ENCODE data around the gene ADAM21.
"Not testable (repeated sequence)": the region's sequence is repeated elsewhere in the genome, so short reads cannot be mapped to it uniquely, and the experiment has no call there.

Gene ADAM21

DNA sequence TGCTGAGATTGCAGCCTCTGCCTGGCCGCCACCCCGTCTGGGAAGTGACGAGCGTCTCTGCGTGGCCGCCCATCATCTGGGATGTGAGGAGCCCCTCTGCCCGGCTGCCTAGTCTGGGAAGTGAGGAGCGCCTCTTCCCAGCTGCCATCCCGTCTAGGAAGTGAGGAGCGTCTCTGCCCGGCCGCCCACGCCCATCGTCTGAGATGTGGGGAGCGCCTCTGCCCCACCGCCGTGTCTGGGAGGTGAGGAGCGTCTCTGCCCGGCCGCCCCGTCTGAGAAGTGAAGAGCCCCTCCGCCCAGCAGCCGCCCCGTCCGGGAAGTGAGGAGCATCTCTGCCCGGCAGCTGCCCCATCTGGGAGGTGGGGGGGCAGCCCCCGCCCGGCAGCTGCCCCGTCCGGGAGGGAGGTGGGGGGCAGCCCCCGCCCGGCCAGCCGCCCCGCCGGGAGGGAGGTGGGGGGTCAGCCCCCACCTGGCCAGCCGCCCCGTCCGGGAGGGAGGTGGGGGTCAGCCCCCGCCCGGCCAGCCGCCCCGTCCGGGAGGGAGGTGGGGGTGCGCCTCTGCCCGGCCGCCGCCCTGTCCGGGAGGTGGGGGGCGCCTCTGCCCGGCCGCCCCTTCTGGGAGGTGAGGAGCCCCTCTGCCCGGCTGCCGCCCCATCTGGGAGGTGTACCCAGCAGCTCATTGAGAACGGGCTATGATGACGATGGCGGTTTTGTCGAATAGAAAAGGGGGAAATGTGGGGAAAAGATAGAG is 25.6 kb downstream of the ADAM21 start:
- DNase-seq: not testable (repeated sequence)

DNA sequence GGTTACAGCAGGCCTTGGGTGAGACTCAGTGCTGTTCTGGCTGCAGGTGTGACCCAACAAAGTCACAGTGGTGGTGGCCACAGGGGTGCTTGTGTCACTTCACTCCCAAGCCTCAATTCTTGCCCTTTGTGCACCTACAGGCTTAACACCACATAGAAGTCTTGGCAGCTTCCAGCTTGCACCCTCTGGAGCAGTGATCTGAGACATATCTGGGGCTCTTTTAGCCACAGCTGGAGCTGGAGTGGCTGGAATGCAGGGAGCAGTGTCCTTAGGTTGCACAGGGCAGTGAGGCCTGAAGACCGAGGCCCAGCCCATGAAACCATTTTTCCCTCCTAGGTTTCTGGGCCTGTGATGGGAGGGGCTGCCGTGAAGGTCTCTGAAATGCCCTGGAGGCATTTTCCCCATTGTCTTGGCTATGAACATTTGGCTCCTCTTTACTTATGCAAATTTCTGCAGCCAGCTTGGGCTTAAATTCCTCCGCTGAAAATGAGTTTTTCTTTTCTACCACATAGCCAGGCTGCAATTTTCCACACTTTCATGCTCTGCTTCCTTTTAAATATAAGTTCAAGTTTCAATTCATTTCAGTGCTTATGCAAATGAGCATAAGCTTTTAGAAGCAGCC is 37.7 kb downstream of the ADAM21 start:
- DNase-seq: no peak

DNA sequence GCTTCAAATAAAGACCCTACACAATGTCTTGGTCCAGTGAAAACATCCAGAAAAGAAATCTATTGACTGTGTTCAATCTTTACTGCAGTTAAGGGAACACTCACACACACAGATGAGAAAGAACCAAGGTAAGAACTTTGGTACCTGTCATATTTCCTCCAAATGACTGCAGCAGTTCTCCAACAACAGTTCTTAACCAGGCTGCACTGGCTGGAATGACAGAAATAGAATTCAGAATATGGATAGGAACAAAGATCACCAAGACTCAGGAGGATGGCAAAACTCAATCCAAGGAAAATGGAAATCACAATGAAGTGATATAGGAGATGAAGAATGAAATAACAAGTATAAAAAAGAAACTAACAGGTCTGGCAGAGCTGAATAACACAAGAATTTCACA is 46.2 kb downstream of the ADAM21 start:
- no peak for DNase-seq

Data from T-helper 9 cell (primary cell).